Measurements from ENCODE around the gene AGPAT4. TPM values are rescaled to one million over a fixed set of nuclear protein-coding genes. Genes with fewer than 3 reads are reported as not detected.

Gene AGPAT4
- total RNA-seq, 1 experiment from 2014 or later = 9.2 TPM

- Mint-ChIP-seq H3K4me3 (ENCODE audit: unreplicated experiment) (no peak overlapping the region), H3K4me1 (ENCODE audit: low read depth, unreplicated experiment) (no peaks in the 10 kb centered on the region), H3K27ac (ENCODE audit: unreplicated experiment) (no peak overlapping the region), H3K36me3 (ENCODE audit: insufficient read depth, unreplicated experiment) (peaks cover 9% of the 10 kb centered on the region), H3K27me3 (ENCODE audit: insufficient read depth, unreplicated experiment) (no peaks in the 10 kb centered on the region), H3K9me3 (ENCODE audit: unreplicated experiment) (no peaks in the 10 kb centered on the region)
- POLR2A ChIA-PET = no interaction called here
- no peaks in the 10 kb centered on the region for H3K27me3 ChIP-seq (replicated peaks; ENCODE audit: control insufficient read depth, insufficient read depth, low read length)
- H3K4me1 ChIP-seq = no peaks in the 10 kb centered on the region
- no peaks in the 10 kb centered on the region for H3K36me3 ChIP-seq (ENCODE audit: control insufficient read depth, insufficient read depth, low read length)
- H3K4me3 ChIP-seq (ENCODE audit: low read depth, low read length) = no peak overlapping the region
- DNase-seq = no peak
- intact Hi-C loops (cut with micrococcal nuclease; ENCODE audit: unreplicated experiment) = no loop called here
- CTCF ChIA-PET = no interaction called here
- no TSS peak for BruUV-seq (replicated peaks)
- H3K9me3 ChIP-seq = no peaks in the 10 kb centered on the region
- no peak for TF ChIP-seq CTCF (IDR thresholded peaks at IDR 0.05; ENCODE audit: insufficient read depth in 1 of 2, low read depth in 1 of 2, low read length in 1 of 2, severe bottlenecking in 1 of 2, unreplicated experiment in 1 of 2)
These were observed 122.0 kb downstream of the AGPAT4 start for GRCh38 chr6:161151660-161152526.

GRCh38 chr6:161151059-161151645, 122.7 kb downstream of the AGPAT4 start:
- Histone ChIP-seq H3K4me1 (no peaks in the 10 kb centered on the region), H3K9me3 (no peaks in the 10 kb centered on the region), H3K4me3 (ENCODE audit: low read depth, low read length) (no peak overlapping the region), H3K36me3 (ENCODE audit: control insufficient read depth, insufficient read depth, low read length) (no peaks in the 10 kb centered on the region), H3K27me3 (replicated peaks; ENCODE audit: control insufficient read depth, insufficient read depth, low read length) (no peaks in the 10 kb centered on the region)
- no peak for TF ChIP-seq CTCF (IDR thresholded peaks at IDR 0.05; ENCODE audit: insufficient read depth in 1 of 2, low read depth in 1 of 2, low read length in 1 of 2, severe bottlenecking in 1 of 2, unreplicated experiment in 1 of 2)
- H3K9me3 Mint-ChIP-seq (ENCODE audit: unreplicated experiment) = no peaks in the 10 kb centered on the region
- POLR2A ChIA-PET = no interaction called here
- intact Hi-C loops (cut with micrococcal nuclease; ENCODE audit: unreplicated experiment) = no loop called here
- H3K4me3 Mint-ChIP-seq (ENCODE audit: unreplicated experiment) = no peak overlapping the region
- H3K27me3 Mint-ChIP-seq (ENCODE audit: insufficient read depth, unreplicated experiment) = no peaks in the 10 kb centered on the region
- CTCF ChIA-PET = interaction anchor here (0.9 kb wide), 1 partner anchor 220 kb away, joined by 3 read pairs; no protein-coding TSS in a partner anchor
- H3K36me3 Mint-ChIP-seq (ENCODE audit: insufficient read depth, unreplicated experiment) = peaks cover 16% of the 10 kb centered on the region
- DNase-seq = no peak
- no TSS peak for BruUV-seq (replicated peaks)
- H3K27ac Mint-ChIP-seq (ENCODE audit: unreplicated experiment) = no peak overlapping the region
- no peaks in the 10 kb centered on the region for H3K4me1 Mint-ChIP-seq (ENCODE audit: low read depth, unreplicated experiment)

- Histone ChIP-seq H3K9me3 (no peaks in the 10 kb centered on the region), H3K36me3 (ENCODE audit: control insufficient read depth, insufficient read depth, low read length) (no peaks in the 10 kb centered on the region), H3K27me3 (replicated peaks; ENCODE audit: control insufficient read depth, insufficient read depth, low read length) (no peaks in the 10 kb centered on the region), H3K4me1 (no peaks in the 10 kb centered on the region), H3K4me3 (ENCODE audit: low read depth, low read length) (no peak overlapping the region)
- H3K36me3 Mint-ChIP-seq (ENCODE audit: insufficient read depth, unreplicated experiment) = peaks cover 16% of the 10 kb centered on the region
- H3K9me3 Mint-ChIP-seq (ENCODE audit: unreplicated experiment) = no peaks in the 10 kb centered on the region
- ChIA-PET POLR2A (no interaction called here), CTCF (interaction anchor here (0.9 to 1.0 kb wide), 2 partner anchors 10 to 220 kb away, joined by 3 read pairs; no protein-coding TSS in a partner anchor)
- DNase-seq = no peak
- no peaks in the 10 kb centered on the region for H3K4me1 Mint-ChIP-seq (ENCODE audit: low read depth, unreplicated experiment)
- no peaks in the 10 kb centered on the region for H3K27me3 Mint-ChIP-seq (ENCODE audit: insufficient read depth, unreplicated experiment)
- H3K4me3 Mint-ChIP-seq (ENCODE audit: unreplicated experiment) = no peak overlapping the region
- no peak for TF ChIP-seq CTCF (IDR thresholded peaks at IDR 0.05; ENCODE audit: insufficient read depth in 1 of 2, low read depth in 1 of 2, low read length in 1 of 2, severe bottlenecking in 1 of 2, unreplicated experiment in 1 of 2)
- no peak overlapping the region for H3K27ac Mint-ChIP-seq (ENCODE audit: unreplicated experiment)
- no TSS peak for BruUV-seq (replicated peaks)
- intact Hi-C loops (cut with micrococcal nuclease; ENCODE audit: unreplicated experiment) = no loop called here
These were observed 123.3 kb downstream of the AGPAT4 start for GRCh38 chr6:161150566-161150965.
